Pulmonary artery endothelial cell (primary cell): ENCODE measurements around the gene RNF113B. TPM values are rescaled to one million over a fixed set of nuclear protein-coding genes. Genes with fewer than 3 reads are reported as not detected.

Experiments
- DNase-seq: peaks from one replicate; pipeline ENCODE4 v3.0.0-alpha.2; 2011; ENCODE audit warnings: low read depth, low spot score
- total RNA-seq: library from RNA; depleted of rRNA; stranded (reverse); fragments of >200 nt; gene quantifications from 2 replicates; pipeline ENCODE4 v1.2.3, GENCODE V29; 2014

RNF113B gene
- total RNA-seq, 1 donor from 2014 or later: not detected

DNA sequence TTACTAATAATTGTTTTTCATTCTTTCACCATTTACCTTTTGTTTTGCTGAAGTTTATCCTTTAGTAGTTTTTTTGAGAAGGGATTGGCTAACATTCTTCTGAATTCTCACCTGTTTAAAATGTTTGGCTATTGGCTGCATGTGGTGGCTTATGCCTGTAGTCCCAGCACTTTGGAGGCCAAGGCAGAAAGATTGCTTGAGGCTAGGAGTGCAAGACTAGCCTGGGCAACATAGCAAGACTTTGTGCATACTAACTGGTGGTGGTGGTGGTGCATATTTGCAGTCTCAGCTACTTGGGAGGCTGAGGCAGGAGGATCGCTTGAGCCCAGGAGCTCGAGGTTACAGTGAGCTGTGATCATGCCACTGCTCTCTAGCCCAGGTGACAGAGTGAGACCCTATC, 27.5 kb upstream of the RNF113B start:
- DNase-seq: no peak

GRCh38 chr13:98203646-98204326, 26.7 kb upstream of the RNF113B start:
- DNase-seq: no peak

DNA sequence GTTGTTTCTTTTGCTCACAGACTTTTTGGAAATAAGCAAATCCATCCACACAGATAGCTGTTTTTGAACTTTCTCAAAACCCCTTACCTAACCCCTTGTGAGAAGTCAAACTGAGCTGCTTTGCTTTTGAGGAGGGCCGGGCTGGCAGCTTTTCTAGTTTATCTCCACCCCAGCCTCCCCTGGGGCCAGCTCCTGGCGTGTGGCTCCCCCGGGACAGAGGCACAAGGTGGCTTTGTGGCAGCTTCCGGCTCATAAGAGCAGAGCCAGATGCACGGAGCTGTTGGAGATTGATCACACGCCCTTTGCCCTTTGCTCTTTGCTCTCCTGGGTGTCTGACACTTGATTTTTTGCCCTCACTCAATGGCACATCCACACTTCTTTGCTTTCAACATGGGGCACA, 24.9 kb upstream of the RNF113B start:
- no peak for DNase-seq

GRCh38 chr13:98201189-98201588, 24.1 kb upstream of the RNF113B start:
- DNase-seq: no peak

- DNase-seq: no peak
These were observed 23.3 kb upstream of the RNF113B start for GRCh38 chr13:98200211-98200878.

DNA sequence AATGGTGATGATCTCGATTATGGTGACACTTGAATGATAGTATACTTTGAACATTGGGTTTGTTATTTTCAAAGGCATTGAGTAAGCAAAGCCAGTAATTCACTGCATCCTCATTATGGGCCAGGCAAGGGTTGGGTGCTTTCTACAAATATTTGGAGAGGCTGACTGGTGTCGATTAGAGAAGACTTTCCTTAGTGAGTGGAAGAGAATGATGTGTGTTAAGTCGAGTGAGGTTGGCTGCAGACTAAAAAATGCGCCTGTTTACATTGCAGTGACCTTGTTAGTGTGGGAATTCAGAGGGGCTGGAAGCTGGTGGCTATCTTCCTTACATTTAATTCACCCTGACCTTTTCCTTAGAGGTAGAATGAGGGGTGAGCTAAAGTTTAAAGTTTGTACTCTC, 22.4 kb upstream of the RNF113B start:
- no peak for DNase-seq

DNA sequence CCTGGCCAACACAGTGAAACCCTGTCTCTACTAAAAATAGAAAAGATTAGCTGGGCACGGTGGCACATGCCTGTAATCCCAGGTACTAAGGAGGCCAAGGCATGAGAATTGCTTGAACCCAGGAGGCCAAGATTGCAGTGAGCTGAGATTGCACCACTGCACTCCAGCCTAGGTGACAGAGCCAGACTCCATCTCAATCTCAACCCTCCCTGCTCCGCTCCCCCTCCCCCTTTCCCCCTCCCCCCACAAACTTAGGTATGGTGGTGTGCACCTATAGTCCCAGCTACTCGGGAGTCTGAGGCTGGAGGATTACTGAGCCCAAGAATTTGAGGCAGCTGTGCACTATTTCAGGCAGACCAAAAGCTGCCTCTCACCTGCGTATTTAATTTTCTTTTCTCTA, 21.6 kb upstream of the RNF113B start:
- no peak for DNase-seq

- no peak for DNase-seq
These were observed 18.2 kb upstream of the RNF113B start for GRCh38 chr13:98195054-98195791.

DNA sequence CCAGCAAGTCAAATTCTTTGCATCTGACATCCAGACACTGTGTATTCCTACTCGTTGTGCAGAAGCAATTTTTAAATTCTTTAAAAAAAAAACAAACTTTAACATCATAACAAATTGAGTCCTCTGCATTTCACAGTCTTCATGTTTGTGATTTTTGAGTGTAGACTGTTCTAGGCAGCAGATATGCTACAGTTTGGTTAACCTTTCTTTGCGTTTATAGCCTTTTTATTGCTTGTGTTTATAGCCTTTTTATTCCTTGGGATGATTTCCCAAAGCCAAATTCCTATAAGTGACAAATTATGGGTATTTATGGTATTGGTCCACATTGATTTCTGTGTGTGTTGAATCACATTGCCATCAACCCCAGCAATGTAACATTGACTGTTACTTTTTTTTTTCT, 14.9 kb upstream of the RNF113B start:
- no peak for DNase-seq

GRCh38 chr13:98190889-98191444, 13.9 kb upstream of the RNF113B start:
- no peak for DNase-seq

- DNase-seq: no peak
These were observed 12.9 kb upstream of the RNF113B start for GRCh38 chr13:98189841-98190505.

GRCh38 chr13:98188544-98189166, 11.6 kb upstream of the RNF113B start:
- DNase-seq: no peak

GRCh38 chr13:98187965-98188261, 10.8 kb upstream of the RNF113B start:
- DNase-seq: no peak

GRCh38 chr13:98187155-98187964, 10.3 kb upstream of the RNF113B start:
- no peak for DNase-seq

- DNase-seq: no peak
These were observed 7.7 kb upstream of the RNF113B start for GRCh38 chr13:98184792-98185191.

GRCh38 chr13:98182589-98182988, 5.5 kb upstream of the RNF113B start:
- DNase-seq: no peak

GRCh38 chr13:98182153-98182552, 5.1 kb upstream of the RNF113B start:
- DNase-seq: no peak

GRCh38 chr13:98181111-98181815, 4.2 kb upstream of the RNF113B start:
- DNase-seq: no peak

- DNase-seq: no peak
These were observed 3.0 kb upstream of the RNF113B start for GRCh38 chr13:98180092-98180491.

GRCh38 chr13:98175823-98176222, 1.2 kb downstream of the RNF113B start:
- no peak for DNase-seq
